Measurements from ENCODE around the gene LPP.

DNA sequence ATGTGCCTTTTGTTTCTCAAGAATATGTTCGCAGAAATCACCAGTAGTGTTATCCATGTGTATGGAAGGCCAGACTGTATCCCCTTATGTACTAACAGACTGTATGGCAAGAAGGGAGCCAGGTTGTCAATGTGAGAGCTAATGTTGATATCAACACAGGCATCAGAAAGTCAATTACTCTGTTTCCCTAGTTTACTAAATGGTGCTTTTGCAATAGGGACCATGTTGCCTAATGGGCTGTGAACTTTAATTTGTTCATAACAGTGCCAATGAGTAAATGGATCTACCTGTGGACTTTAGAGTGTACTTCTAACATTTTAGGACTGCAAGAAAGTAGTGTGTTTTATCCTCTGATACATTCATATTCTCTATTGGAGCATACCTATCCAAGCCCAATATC is 586.1 kb downstream of the LPP start:
- TF ChIP-seq, protein P1, sequence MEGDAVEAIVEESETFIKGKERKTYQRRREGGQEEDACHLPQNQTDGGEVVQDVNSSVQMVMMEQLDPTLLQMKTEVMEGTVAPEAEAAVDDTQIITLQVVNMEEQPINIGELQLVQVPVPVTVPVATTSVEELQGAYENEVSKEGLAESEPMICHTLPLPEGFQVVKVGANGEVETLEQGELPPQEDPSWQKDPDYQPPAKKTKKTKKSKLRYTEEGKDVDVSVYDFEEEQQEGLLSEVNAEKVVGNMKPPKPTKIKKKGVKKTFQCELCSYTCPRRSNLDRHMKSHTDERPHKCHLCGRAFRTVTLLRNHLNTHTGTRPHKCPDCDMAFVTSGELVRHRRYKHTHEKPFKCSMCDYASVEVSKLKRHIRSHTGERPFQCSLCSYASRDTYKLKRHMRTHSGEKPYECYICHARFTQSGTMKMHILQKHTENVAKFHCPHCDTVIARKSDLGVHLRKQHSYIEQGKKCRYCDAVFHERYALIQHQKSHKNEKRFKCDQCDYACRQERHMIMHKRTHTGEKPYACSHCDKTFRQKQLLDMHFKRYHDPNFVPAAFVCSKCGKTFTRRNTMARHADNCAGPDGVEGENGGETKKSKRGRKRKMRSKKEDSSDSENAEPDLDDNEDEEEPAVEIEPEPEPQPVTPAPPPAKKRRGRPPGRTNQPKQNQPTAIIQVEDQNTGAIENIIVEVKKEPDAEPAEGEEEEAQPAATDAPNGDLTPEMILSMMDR (IDR thresholded peaks at IDR 0.05; ENCODE audit: insufficient read depth, low read length, poor library complexity, severe bottlenecking) = no peak
- no peak for TF ChIP-seq EZH2phosphoT487 (conservative IDR thresholded peaks at IDR 0.05; ENCODE audit: low read length)

All from SU-DHL-6 (cell line).